Lung (tissue), 12 donors: Measurements from ENCODE around the gene TNS4. TPM values are rescaled to one million over a fixed set of nuclear protein-coding genes. Genes with fewer than 3 reads are reported as not detected.

ENCODE experiments used
- ATAC-seq: fragments of 200-7000 bp; cut with Tn5 transposase; one replicate; pipeline ENCODE4 v1.9.1; 2020; ENCODE audit warnings: moderate number of reproducible peaks; ENCODE audit not compliant: insufficient read depth, low FRiP score
- DNase-seq, 3 donors: peaks; one replicate each; pipeline ENCODE4 v3.0.0-alpha.2; 2013 to 2017
- H3K27ac ChIP-seq, 2 donors: one replicate each; pipeline ENCODE4 v1.5.1; 2013; ENCODE audit warnings: mild to moderate bottlenecking in 2 of 2, moderate library complexity in 2 of 2, control low read depth in 1 of 2, inconsistent platforms in 1 of 2, low read depth in 1 of 2, low read length in 1 of 2
- H3K27me3 ChIP-seq, 3 donors: one replicate each; pipeline ENCODE4 v1.5.1; 2013; ENCODE audit warnings: low read length in 2 of 3; ENCODE audit not compliant: control insufficient read depth in 3 of 3, insufficient read depth in 3 of 3
- H3K36me3 ChIP-seq, 4 donors: one replicate each; pipeline ENCODE4 v1.5.1; 2013; ENCODE audit warnings: low read length in 4 of 4, mild to moderate bottlenecking in 1 of 4, moderate library complexity in 1 of 4; ENCODE audit not compliant: control insufficient read depth in 4 of 4, insufficient read depth in 4 of 4
- H3K4me1 ChIP-seq, 5 donors: one replicate each; pipeline ENCODE4 v1.5.1; 2013; ENCODE audit warnings: low read length in 5 of 5, mild to moderate bottlenecking in 2 of 5, moderate library complexity in 1 of 5; ENCODE audit not compliant: control insufficient read depth in 5 of 5, insufficient read depth in 5 of 5
- H3K4me3 ChIP-seq: one replicate; pipeline ENCODE4 v1.5.1; 2013; ENCODE audit warnings: mild to moderate bottlenecking, control low read depth, moderate library complexity
- H3K9ac ChIP-seq, 2 donors: one replicate each; pipeline ENCODE4 v1.5.1; 2013; ENCODE audit warnings: low read length in 2 of 2, control low read depth in 1 of 2; ENCODE audit not compliant: insufficient read depth in 1 of 2
- H3K9me3 ChIP-seq, 4 donors: one replicate each; pipeline ENCODE4 v1.5.1; 2013; ENCODE audit warnings: low read length in 3 of 4, mild to moderate bottlenecking in 1 of 4, moderate library complexity in 1 of 4; ENCODE audit not compliant: control insufficient read depth in 4 of 4, insufficient read depth in 3 of 4
- CTCF ChIP-seq: IDR thresholded peaks from 2 replicates; pipeline ENCODE4 v1.5.1; 2012; ENCODE audit warnings: mild to moderate bottlenecking; ENCODE audit errors: control extremely low read depth, extremely low read depth
- WGBS, 2 donors: extraction: QIAGEN DNeasy Blood & Tissue Kit; methylation state at CpG; one replicate each; pipeline ENCODE4 v1.1.7; 2013; 5-methylcytosine and 5-hydroxymethylcytosine counted together
- polyA plus RNA-seq, 2 donors: library from polyadenylated mRNA; stranded (reverse); fragments of 200-250 nt; gene quantifications; one replicate each; pipeline ENCODE4 v1.2.1, GENCODE V29; 2013
- total RNA-seq, 2 donors: library from RNA; depleted of rRNA in 1 of 2; stranded (reverse); fragments of >200 nt in 1 of 2; gene quantifications; one replicate each; pipeline ENCODE4 v1.2.1, GENCODE V29; 2014 to 2021
- donor health status: control.
- donor health status: control.
- donor health status: Bipolar disorder and iron deficiency.
- donor health status: healthy.
- donor health status: DM: yes; HTN: yes; CAD: no.

The TNS4 gene
- total and polyA plus RNA-seq, 4 donors = 0.17 to 6.8 (median 2.2) TPM

GRCh38 chr17:40538936-40539705 is 37.7 kb upstream of the TNS4 start:
- no peak for ATAC-seq
- Histone ChIP-seq H3K9ac (no peak overlapping the region), H3K9me3 (no peaks in the 10 kb centered on the region), H3K36me3 (no peaks in the 10 kb centered on the region), H3K4me1 (peaks cover 15 to 45% (median 40%) of the 10 kb centered on the region in 5 donors), H3K27me3 (no peaks in the 10 kb centered on the region), H3K27ac (peak overlapping the region in 1 of 2 donors; percentile 85), H3K4me3 (no peak overlapping the region)
- 81 to 86% methylated on average over 6 of the region's 6 CpGs for WGBS, 2 donors
- TF ChIP-seq CTCF = no peak
- no peak for DNase-seq

- 50 to 75% methylated on average over 15 of the region's 15 CpGs for WGBS, 2 donors
- ATAC-seq (no peak), DNase-seq (no peak)
- Histone ChIP-seq H3K27ac (peak overlapping the region in 1 of 2 donors; percentile 85), H3K4me1 (peaks cover 14 to 46% (median 40%) of the 10 kb centered on the region in 5 donors), H3K9me3 (no peaks in the 10 kb centered on the region), H3K36me3 (no peaks in the 10 kb centered on the region), H3K4me3 (no peak overlapping the region), H3K27me3 (no peaks in the 10 kb centered on the region), H3K9ac (no peak overlapping the region)
- no peak for TF ChIP-seq CTCF
Measured at GRCh38 chr17:40538019-40538935, 36.9 kb upstream of the TNS4 start.

GRCh38 chr17:40536295-40537171 is 35.1 kb upstream of the TNS4 start:
- DNase-seq = peak; percentile 70 to 79 (median 74)
- Histone ChIP-seq H3K4me3 (no peak overlapping the region), H3K4me1 (peaks cover 8 to 37% (median 24%) of the 10 kb centered on the region in 5 donors), H3K9ac (no peak overlapping the region), H3K36me3 (no peaks in the 10 kb centered on the region), H3K27me3 (no peaks in the 10 kb centered on the region), H3K27ac (peak overlapping the region; percentile 53 to 85), H3K9me3 (no peaks in the 10 kb centered on the region)
- TF ChIP-seq CTCF = no peak
- 30 to 51% methylated on average over 13 of the region's 13 CpGs for WGBS, 2 donors
- ATAC-seq = peak; percentile 21
